NT2/D1 (cell line): ENCODE results near the gene SSR3.

Experiments
- SUZ12 ChIP-seq: IDR thresholded peaks from 2 replicates; pipeline ENCODE4 v1.6.1; 2011; ENCODE audit not compliant: insufficient read length, insufficient read depth; ENCODE audit errors: extremely low read depth
- YY1 ChIP-seq: IDR thresholded peaks from 2 replicates; pipeline ENCODE4 v1.6.1; 2011; ENCODE audit not compliant: insufficient read length, insufficient read depth

GRCh38 chr3:156553705-156554356, 1.1 kb downstream of the SSR3 start:
- TF ChIP-seq SUZ12 (no peak), YY1 (no peak)
